IMR-90 (cell line): ENCODE data around the gene XIST.

Experiments
- CEBPB ChIP-seq: IDR thresholded peaks from 2 replicates; pipeline ENCODE4 v1.6.1; 2012; ENCODE audit warnings: low read depth, low read length, improper control_type of control experiment
- CHD1 ChIP-seq: IDR thresholded peaks from 2 replicates; pipeline ENCODE4 v1.6.1; 2012; ENCODE audit warnings: low read depth, low read length, improper control_type of control experiment
- CTCF ChIP-seq: conservative IDR thresholded peaks from 2 replicates; pipeline ENCODE4 v1.5.1; 2012; ENCODE audit warnings: mild to moderate bottlenecking, low read depth, low read length, improper control_type of control experiment
- FOS ChIP-seq: fragments of 150-350 bp; IDR thresholded peaks from 2 replicates; pipeline ENCODE4 v1.6.1; 2016; ENCODE audit warnings: low read depth, low read length
- MXI1 ChIP-seq: IDR thresholded peaks from 2 replicates; pipeline ENCODE4 v1.6.1; 2012; ENCODE audit warnings: low read depth, mild to moderate bottlenecking, low read length, moderate library complexity, borderline replicate concordance
- NFE2L2 ChIP-seq: fragments of 150-350 bp; IDR thresholded peaks from 2 replicates; pipeline ENCODE4 v1.6.1; 2016; ENCODE audit warnings: low read depth, mild to moderate bottlenecking, low read length
- POLR2A ChIP-seq: IDR thresholded peaks from 2 replicates; pipeline ENCODE4 v1.6.1; 2012; ENCODE audit warnings: mild to moderate bottlenecking, low read depth, low read length
- RAD21 ChIP-seq: IDR thresholded peaks from 2 replicates; pipeline ENCODE4 v1.6.1; 2012; ENCODE audit warnings: low read length, improper control_type of control experiment
- TF ChIP-seq, protein P1 (sequence below): fragments of 150-350 bp; IDR thresholded peaks from 2 replicates; pipeline ENCODE4 v1.6.1; 2017; ENCODE audit warnings: mild to moderate bottlenecking, antibody characterized with exemption, low read length, low read depth

- TF ChIP-seq CTCF: no peak
- TF ChIP-seq POLR2A: no peak
- TF ChIP-seq CHD1: no peak
- TF ChIP-seq, protein P1, sequence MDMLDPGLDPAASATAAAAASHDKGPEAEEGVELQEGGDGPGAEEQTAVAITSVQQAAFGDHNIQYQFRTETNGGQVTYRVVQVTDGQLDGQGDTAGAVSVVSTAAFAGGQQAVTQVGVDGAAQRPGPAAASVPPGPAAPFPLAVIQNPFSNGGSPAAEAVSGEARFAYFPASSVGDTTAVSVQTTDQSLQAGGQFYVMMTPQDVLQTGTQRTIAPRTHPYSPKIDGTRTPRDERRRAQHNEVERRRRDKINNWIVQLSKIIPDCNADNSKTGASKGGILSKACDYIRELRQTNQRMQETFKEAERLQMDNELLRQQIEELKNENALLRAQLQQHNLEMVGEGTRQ: no peak
- TF ChIP-seq CEBPB: no peak
- TF ChIP-seq RAD21: no peak
- TF ChIP-seq NFE2L2: no peak
- TF ChIP-seq MXI1: no peak
- TF ChIP-seq FOS: no peak
Observed at GRCh38 chrX:73822775-73823174, 29.7 kb downstream of the XIST start.
